Gastrocnemius medialis (tissue), 4 donors: ENCODE results near the gene RUNX1. TPM values are rescaled to one million over a fixed set of nuclear protein-coding genes. Genes with fewer than 3 reads are reported as not detected.
"Not testable (repeated sequence)": the region's sequence is repeated elsewhere in the genome, so short reads cannot be mapped to it uniquely, and the experiment has no call there.

Source experiments
- ATAC-seq, 2 donors: fragments of 150-250 bp; one replicate each; pipeline ENCODE4 v1.9.1; 2016
- DNase-seq, 2 donors: peaks; one replicate each; pipeline ENCODE4 v3.0.0-alpha.2; 2019
- H3K27ac ChIP-seq, 4 donors: fragments of 200-600 bp; sonication (generic); 1 replicate in 1 of 4; 2 replicates in 3 of 4; pipeline ENCODE4 v1.5.1; 2016 to 2018; ENCODE audit warnings: mild to moderate bottlenecking in 2 of 4, moderate library complexity in 1 of 4
- H3K27me3 ChIP-seq, 3 donors: fragments of 200-600 bp; sonication (generic) in 2 of 3; 1 replicate in 1 of 3; 2 replicates in 2 of 3; pipeline versions ENCODE4 v1.5.1 to v1.6.0; 2016 to 2019; ENCODE audit warnings: mild to moderate bottlenecking in 1 of 3, moderate library complexity in 1 of 3
- H3K36me3 ChIP-seq, 2 donors: fragments of 200-600 bp; sonication (generic) in 1 of 2; one replicate each; pipeline ENCODE4 v1.5.1; 2017 to 2018
- H3K4me1 ChIP-seq, 2 donors: fragments of 200-600 bp; sonication (generic) in 1 of 2; one replicate each; pipeline ENCODE4 v1.5.1; 2016 to 2017; ENCODE audit warnings: mild to moderate bottlenecking in 2 of 2
- H3K4me3 ChIP-seq, 4 donors: fragments of 200-600 bp; sonication (generic) in 3 of 4; 1 replicate in 1 of 4; 2 replicates in 3 of 4; pipeline ENCODE4 v1.5.1; 2016 to 2019; ENCODE audit warnings: mild to moderate bottlenecking in 2 of 4
- H3K9me3 ChIP-seq, 3 donors: fragments of 200-600 bp; sonication (generic) in 2 of 3; 1 replicate in 1 of 3; 2 replicates in 2 of 3; pipeline ENCODE4 v1.5.1; 2016 to 2019
- CTCF ChIP-seq, 5 experiments: fragments of 450-650 bp in 3 of 5; fragments of 200-600 bp in 2 of 5; sonication (generic) in 2 of 5; IDR thresholded peaks in 4 of 5; conservative IDR thresholded peaks in 1 of 5; 1 replicate in 4 of 5; 2 replicates in 1 of 5; pipeline ENCODE4 v1.5.1; 2016 to 2019; ENCODE audit warnings: antibody characterized with exemption in 5 of 5, mild to moderate bottlenecking in 3 of 5, moderate library complexity in 3 of 5
- POLR2A ChIP-seq, 2 donors: fragments of 450-650 bp; IDR thresholded peaks; one replicate each; pipeline ENCODE4 v1.6.1; 2017; ENCODE audit warnings: antibody characterized with exemption in 2 of 2, mild to moderate bottlenecking in 2 of 2, moderate library complexity in 2 of 2
- in situ Hi-C, 4 donors: fragments of 200-750 bp; cut with MboI; loops; one replicate each; pipeline versions ENCODE4 v1.15.0 to v1.8.0; 2017; ENCODE audit warnings: low sequenced_read_pairs in 4 of 4
- intact Hi-C: fragments of 100-400 bp; cut with DNase I; formaldehyde crosslinking; loops from one replicate; pipeline ENCODE4 v1.15.1; 2023; ENCODE audit warnings: low total_unique reads
- total RNA-seq, 4 donors: library from RNA; depleted of rRNA; stranded (reverse); fragments of >200 nt; gene quantifications; one replicate each; pipeline versions ENCODE4 v1.1.0 to v1.2.3, GENCODE V29; 2016

The RUNX1 gene
- total RNA-seq, 4 donors from 2014 or later, result 8.0 to 20.9 (median 10.6) TPM

DNA sequence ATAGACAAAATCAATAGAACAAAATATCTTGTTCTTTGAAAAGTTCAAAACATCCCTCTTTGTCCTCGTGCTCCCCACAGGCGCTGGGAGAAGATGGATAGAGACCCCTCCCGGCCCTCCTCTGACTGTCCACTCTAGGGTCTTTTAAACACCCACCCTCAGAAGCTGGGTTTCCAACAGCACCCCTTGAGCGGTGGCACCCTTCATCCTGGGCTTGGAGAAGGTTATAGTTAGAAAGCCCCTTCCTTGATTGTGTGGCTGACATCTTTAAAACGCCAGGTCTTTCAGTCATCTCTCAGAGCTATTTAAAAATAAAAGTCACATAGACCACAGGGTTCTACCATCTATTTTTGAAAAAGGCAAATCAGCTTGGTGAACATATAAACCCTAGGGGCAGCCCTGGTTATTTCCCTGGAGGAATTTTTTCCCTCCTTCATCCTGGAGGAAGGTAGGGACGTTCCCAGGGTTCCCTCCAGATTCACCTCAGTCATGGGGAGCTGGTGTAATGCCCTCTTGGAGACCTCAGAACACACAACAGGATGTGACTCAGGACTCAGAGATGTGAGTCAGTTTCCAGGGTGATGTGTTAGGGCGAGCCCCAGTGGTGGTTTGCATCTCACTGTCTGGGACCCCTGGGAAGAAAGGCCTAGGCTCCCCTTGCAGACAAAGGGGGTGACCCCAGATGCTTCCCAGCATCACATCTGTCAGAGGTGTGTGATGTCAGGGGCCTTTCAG, 241.8 kb downstream of the RUNX1 start:
- Histone ChIP-seq H3K36me3 (no peaks in the 10 kb centered on the region), H3K4me1 (peaks cover 7 to 31% of the 10 kb centered on the region in 2 donors), H3K27ac (peak overlapping the region; percentile 44 to 81 (median 74)), H3K27me3 (no peaks in the 10 kb centered on the region), H3K4me3 (no peak overlapping the region), H3K9me3 (no peaks in the 10 kb centered on the region)
- DNase-seq (peak in 1 of 2 donors; percentile 53), ATAC-seq (peak; percentile 34 to 58)
- in situ Hi-C loops (loop anchor here in 1 of 4 donors (10.0 kb wide), 1 partner anchor 67 kb away; no protein-coding TSS in a partner anchor), intact Hi-C loops (no loop called here)
- TF ChIP-seq CTCF (IDR thresholded peaks at IDR 0.05 in 4 of 5, conservative IDR thresholded peaks at IDR 0.05 in 1 of 5), result no peak
- TF ChIP-seq POLR2A (IDR thresholded peaks at IDR 0.05), result no peak

GRCh38 chr21:34806423-34806822, 242.7 kb downstream of the RUNX1 start:
- no peak overlapping the region for H3K4me3 ChIP-seq
- H3K9me3 ChIP-seq, result no peaks in the 10 kb centered on the region
- intact Hi-C loops, result no loop called here
- ATAC-seq (no peak), DNase-seq (no peak)
- H3K4me1 ChIP-seq, result peaks cover 13 to 38% of the 10 kb centered on the region in 2 donors
- in situ Hi-C loops, result loop anchor here in 1 of 4 donors (10.0 kb wide), 1 partner anchor 68 kb away; no protein-coding TSS in a partner anchor
- H3K36me3 ChIP-seq, result no peaks in the 10 kb centered on the region
- no peaks in the 10 kb centered on the region for H3K27me3 ChIP-seq
- TF ChIP-seq POLR2A (IDR thresholded peaks at IDR 0.05) (no peak), CTCF (IDR thresholded peaks at IDR 0.05 in 4 of 5, conservative IDR thresholded peaks at IDR 0.05 in 1 of 5) (no peak)
- no peak overlapping the region for H3K27ac ChIP-seq

- Histone ChIP-seq H3K27ac (peak overlapping the region in 2 of 4 donors; percentile 17 to 23), H3K27me3 (no peaks in the 10 kb centered on the region), H3K9me3 (no peaks in the 10 kb centered on the region), H3K4me3 (no peak overlapping the region), H3K4me1 (peaks cover 18 to 39% of the 10 kb centered on the region in 2 donors), H3K36me3 (no peaks in the 10 kb centered on the region)
- in situ Hi-C loops (loop anchor here in 1 of 4 donors (10.0 kb wide), 1 partner anchor 70 kb away; no protein-coding TSS in a partner anchor), intact Hi-C loops (no loop called here)
- no peak for ATAC-seq
- TF ChIP-seq POLR2A (IDR thresholded peaks at IDR 0.05) (no peak), CTCF (IDR thresholded peaks at IDR 0.05 in 4 of 5, conservative IDR thresholded peaks at IDR 0.05 in 1 of 5) (no peak)
- no peak for DNase-seq
Observed at GRCh38 chr21:34805157-34805556, 243.9 kb downstream of the RUNX1 start.

- H3K27ac ChIP-seq, result peak overlapping the region in 2 of 4 donors; percentile 17 to 23
- DNase-seq, ATAC-seq, H3K27me3 ChIP-seq, H3K36me3 ChIP-seq, H3K4me3 ChIP-seq, H3K9me3 ChIP-seq, intact Hi-C loops: not testable (repeated sequence)
- H3K4me1 ChIP-seq, result peaks cover 20 to 39% of the 10 kb centered on the region in 2 donors
- in situ Hi-C loops, result loop anchor here in 1 of 4 donors (10.0 kb wide), 1 partner anchor 70 kb away; no protein-coding TSS in a partner anchor
Observed at GRCh38 chr21:34804584-34804983, 244.5 kb downstream of the RUNX1 start.

- DNase-seq (no peak), ATAC-seq (no peak)
- H3K9me3 ChIP-seq, result no peaks in the 10 kb centered on the region
- intact Hi-C loops (no loop called here), in situ Hi-C loops (loop anchor here in 1 of 4 donors (10.0 kb wide), 1 partner anchor 71 kb away; no protein-coding TSS in a partner anchor)
- H3K4me1 ChIP-seq, result peaks cover 20 to 36% of the 10 kb centered on the region in 2 donors
- no peaks in the 10 kb centered on the region for H3K27me3 ChIP-seq
- H3K4me3 ChIP-seq, result no peak overlapping the region
- H3K27ac ChIP-seq, result peak overlapping the region in 3 of 4 donors; percentile 54 to 74 (median 64)
- TF ChIP-seq POLR2A (IDR thresholded peaks at IDR 0.05) (no peak), CTCF (IDR thresholded peaks at IDR 0.05 in 4 of 5, conservative IDR thresholded peaks at IDR 0.05 in 1 of 5) (no peak)
- peaks cover 0 to 10% of the 10 kb centered on the region in 2 donors for H3K36me3 ChIP-seq
Observed at GRCh38 chr21:34803782-34804370, 245.2 kb downstream of the RUNX1 start.
